HG03520 (cell line): ENCODE data around the gene TADA3.

Experiments
- ATAC-seq: cut with Tn5 transposase; IDR thresholded peaks from one replicate; pipeline ENCODE4 v1.9.1; 2021; ENCODE audit warnings: mild to moderate bottlenecking, moderate library complexity; ENCODE audit not compliant: unreplicated experiment

The TADA3 gene

DNA sequence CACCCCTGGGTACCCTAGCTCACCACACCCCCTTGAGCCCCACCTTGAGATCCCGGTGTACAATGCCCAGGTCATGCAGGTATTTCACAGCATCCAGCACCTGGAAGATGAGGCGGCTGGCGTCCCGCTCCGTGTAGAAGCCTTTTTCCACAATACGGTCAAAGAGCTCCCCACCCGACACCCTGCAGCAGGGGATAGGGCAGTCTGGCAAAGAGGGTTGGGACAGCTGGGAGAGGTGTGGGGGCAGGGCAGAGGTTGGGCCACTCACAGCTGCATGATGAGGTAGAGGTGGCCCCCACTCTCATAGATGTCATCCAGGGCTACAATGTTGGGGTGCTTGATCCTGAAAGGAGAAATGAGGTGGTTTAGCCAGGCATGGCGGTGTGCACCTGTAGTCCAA lies 29.4 kb downstream of the TADA3 start:
- no peak for ATAC-seq

DNA sequence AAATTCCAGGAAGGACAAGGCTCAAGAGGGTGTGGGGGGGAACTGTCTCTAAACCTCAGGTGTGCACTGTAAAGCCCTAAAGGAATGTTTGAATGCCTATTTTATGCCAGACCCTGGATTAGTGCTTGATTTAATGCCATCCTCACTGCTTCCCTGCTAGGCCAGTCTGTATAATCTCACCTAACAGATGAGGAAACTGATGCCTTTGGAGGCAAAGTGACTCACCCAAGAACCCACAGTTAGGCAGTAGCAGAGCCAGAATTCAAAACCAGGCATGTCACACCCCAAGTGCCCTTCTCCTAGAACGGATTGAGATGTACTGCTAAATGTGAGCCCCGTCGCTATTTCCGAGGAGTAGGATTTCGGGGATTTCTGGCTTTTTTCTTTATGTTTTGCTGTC lies 30.4 kb downstream of the TADA3 start:
- no peak for ATAC-seq

DNA sequence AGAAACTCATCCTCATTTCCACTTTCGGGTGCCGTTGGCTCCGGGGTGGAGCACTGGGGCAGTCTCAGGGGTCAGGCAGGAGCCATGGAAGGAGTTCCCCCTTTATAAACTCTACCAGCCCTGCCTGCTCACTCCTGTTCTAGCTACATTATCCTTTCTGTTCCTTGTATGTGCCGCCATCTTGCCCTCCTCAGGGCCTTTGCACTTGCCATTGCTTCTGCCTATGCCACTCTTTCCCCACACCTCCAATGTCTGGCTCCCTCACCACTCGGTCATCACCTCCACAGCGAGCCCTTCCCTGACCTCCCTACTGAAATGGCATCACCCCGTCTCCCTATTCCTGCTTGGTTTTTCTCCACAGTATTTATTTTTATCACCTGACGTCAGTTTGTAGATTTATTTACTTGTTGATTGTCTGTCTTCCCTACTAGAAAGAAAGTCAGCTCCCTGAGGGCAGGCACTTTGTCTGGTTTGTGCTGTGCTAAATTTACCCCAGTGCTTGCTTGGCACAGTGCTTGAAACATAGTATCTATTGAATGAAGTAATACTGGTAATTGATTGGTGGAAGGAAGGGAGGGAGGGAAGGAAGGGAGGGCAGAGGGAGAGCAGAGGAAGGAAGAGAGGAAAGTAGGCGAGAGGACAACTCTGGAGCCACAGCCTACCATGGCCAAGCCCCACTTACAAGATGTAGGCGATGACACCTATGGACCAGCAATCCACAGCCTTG lies 31.3 kb downstream of the TADA3 start:
- no peak for ATAC-seq

DNA sequence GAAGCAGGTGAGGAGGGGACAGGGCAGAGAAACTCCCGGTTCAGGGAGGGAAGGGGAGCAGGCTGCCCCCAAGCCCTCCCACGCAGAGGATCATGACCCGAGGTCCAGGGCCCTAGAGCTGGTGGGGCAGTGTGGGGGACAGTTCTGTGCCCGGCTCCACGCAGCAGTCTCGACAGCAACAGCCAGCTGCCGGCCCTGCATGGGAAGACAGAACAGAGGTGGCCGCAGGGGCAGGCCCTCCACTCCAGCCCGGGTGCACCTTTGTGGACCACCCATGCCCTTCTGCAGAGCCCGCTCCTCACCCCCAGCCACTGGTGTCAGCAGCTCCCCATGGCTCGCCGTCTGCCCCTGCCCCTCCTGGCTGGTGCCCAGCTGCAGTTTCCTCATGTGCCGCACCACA lies 34.8 kb downstream of the TADA3 start:
- ATAC-seq = no peak

- no peak for ATAC-seq
Observed at GRCh38 chr3:9754678-9755077, 37.6 kb downstream of the TADA3 start.

DNA sequence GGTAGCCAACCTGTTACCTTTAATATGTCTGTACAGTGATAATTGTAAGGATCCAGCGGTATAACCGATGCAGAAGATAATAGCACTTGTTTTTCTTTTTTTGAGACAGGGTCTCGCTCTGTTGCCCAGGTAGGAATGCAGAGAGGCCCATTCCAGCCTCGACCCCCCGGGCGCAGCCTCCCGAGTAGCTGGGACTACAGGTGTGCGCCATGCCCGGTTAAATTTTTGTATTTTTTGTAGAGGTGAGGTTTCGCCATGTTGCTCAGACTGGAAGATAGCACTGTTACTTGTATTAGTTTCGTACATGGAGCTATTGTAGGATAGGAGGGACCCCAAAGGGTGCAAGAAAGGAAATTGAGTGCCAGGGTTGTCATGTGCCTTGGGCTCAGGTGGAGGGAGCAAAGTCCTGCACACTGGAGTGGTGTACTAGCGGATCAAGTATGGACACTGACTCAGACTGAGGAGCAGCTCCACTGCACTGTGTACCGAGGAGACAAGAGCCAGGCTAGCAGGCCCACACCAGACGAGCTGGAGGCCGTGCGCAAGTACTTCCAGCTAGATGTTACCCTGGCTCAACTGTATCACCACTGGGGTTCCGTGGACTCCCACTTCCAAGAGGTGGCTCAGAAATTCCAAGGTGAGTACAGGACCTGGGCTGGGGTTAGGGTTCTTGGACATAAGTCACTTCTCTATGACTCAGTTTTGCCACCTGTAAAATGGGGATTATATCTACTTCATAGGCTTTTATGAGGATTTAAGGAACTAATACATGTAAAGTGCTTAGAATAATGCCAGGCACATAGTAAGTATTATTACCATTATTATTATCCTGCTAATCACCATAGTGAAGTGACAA lies 41.5 kb downstream of the TADA3 start:
- no peak for ATAC-seq

DNA sequence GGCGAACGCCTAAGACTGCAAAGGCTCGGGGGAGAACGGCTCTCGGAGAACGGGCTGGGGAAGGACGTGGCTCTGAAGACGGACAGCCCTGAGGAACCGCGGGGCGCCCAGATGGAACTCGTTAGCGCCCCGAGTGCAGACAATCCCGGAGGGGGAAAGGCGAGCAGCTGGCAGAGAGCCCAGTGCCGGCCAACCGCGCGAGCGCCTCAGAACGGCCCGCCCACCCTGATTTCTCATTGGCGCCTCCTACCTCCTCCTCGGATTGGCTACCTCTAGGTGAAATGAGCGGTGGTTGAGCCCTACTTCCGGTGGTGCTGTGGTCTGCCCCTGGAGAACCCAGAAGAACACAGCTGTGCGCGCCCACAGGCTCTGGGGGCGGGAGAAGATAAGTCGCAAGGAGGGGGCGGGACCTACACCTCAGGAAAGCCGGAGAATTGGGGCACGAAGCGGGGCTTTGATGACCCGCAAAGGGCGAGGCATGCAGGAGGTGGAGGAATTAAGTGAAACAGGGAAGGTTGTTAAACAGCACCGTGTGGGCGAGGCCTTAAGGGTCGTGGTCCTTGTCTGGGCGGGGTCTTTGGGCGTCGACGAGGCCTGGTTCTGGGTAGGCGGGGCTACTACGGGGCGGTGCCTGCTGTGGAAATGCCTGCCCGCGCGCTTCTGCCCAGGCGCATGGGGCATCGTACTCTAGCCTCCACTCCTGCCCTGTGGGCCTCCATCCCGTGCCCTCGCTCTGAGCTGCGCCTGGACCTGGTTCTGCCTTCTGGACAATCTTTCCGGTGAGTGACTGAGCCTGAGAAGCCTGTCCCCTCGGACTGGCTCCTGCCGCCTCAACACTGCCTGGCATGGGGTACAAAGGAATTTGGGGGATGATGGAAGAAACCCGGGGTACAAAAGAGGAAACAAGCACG lies 42.4 kb downstream of the TADA3 start, which contains the start of gene OGG1:
OGG1 (plus strand) TSS at position 308 of the 911 bp plus-strand sequence; CDS start at position 643, 335 bp downstream.
- peak; percentile 86 for ATAC-seq

DNA sequence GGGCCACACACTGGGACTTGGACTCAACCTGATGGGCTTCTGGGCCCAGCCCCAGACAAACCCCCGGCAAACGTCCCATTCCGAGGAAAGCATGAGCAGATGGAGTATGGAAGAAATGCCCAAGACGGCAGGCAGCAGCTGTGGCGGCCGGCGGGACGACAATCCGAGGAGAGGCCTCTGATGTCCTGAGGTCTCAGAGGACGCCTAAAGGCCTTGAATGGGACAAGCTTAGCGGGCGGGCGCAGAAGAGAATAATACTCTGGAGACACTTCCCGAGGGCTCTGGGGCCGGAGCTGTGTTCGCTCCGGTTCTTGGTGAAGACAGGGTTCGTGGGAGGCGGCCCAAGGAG lies 43.0 kb downstream of the TADA3 start:
- ATAC-seq = no peak

DNA sequence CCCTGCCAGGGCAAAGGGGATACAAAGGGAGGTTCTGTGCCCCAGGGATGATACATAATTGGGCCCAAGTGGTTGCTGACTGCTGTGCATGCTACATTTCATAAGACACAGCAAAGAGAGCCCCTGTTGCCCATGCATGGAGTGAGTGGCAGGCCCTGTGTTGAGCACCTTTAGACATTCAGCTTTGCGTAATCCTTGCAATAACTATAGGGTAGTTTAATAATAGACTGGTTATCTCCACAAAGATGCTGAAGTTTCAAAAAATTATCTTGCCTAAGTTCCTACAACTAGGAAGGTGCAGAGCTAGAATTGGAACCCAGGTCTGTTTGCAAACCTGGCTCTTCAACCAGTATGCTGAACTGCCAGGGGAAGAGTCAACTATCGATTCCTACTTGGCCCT lies 44.2 kb downstream of the TADA3 start:
- no peak for ATAC-seq

DNA sequence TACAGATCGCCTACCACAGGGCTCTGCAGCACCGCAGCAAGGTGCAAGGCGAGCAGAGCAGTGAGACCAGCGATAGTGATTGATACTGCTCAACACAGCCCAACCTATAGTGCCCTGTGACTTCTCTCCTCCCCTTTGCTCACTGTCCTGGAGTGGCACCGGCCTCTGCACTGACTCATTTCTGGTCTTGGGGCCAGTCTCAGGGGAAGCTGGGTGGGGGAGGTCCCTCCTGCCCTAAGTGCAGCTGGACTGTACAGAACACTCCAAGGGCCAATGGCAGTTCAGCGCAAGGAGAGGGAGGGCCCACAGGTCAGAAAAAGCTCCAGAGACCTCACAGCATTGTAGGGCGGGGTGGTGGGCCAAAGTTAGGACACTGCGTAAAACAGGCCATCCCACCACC lies 45.0 kb downstream of the TADA3 start:
- no peak for ATAC-seq

DNA sequence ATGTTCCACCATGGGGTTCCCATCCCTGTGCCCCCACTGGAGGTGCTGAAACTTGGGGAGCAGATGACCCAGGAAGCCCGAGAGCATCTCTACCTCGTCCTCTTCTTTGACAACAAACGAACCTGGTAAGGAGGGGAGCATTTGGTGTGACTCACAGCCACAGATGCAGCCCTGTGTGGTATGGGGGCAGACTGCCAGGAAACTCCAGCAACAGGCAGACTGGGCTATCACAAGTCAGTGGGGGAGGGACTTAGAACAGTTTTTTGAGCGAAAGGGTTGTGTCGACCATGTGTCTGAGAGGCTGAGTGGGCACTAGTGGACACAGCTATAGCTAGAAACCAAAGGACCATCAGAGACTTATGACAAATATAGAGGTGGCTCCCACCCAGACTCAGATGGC lies 45.9 kb downstream of the TADA3 start:
- no peak for ATAC-seq

DNA sequence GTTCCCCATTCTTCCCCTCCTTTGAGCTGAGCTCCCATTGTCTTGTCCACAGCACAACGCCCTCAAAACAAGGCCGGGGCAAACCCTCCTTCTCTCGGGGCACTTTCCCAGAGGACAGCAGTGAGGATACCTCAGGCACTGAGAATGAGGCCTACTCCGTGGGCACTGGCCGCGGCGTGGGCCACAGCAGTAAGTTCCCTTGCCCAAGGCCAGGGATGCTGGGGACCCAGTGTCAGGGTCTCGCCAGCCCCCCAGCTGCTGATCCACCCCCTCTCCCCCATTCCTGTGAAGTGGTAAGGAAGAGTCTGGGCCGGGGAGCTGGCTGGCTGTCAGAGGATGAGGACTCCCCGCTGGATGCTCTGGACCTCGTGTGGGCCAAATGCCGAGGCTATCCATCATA lies 46.8 kb downstream of the TADA3 start:
- no peak for ATAC-seq

- no peak for ATAC-seq
Observed at GRCh38 chr3:9744162-9744561, 48.1 kb downstream of the TADA3 start.

- no peak for ATAC-seq
Observed at GRCh38 chr3:9743548-9743947, 48.7 kb downstream of the TADA3 start.

- ATAC-seq = no peak
Observed at GRCh38 chr3:9742560-9742959, 49.7 kb downstream of the TADA3 start.

- no peak for ATAC-seq
Observed at GRCh38 chr3:9739181-9739580, 53.1 kb downstream of the TADA3 start.

- no peak for ATAC-seq
Observed at GRCh38 chr3:9736831-9737230, 55.4 kb downstream of the TADA3 start.

DNA sequence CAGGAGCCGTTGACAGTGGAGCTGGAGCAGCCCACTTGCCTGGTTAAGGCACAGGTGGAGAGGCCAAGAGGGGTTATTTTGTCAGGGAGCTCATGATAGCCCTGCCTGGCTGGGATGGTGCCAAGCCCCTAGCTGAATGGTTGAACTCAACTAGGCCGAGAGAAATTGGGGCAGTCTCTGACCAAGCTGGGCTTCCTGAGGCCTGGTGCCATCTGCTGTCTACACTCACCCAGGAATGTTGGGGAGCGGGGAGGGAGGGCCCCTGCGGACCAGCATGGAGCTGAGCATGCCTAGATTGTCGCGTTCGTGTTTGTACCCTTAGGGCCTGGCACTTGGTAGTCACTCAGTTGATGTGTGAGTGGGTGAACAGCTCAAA lies 59.5 kb downstream of the TADA3 start:
- ATAC-seq = no peak

DNA sequence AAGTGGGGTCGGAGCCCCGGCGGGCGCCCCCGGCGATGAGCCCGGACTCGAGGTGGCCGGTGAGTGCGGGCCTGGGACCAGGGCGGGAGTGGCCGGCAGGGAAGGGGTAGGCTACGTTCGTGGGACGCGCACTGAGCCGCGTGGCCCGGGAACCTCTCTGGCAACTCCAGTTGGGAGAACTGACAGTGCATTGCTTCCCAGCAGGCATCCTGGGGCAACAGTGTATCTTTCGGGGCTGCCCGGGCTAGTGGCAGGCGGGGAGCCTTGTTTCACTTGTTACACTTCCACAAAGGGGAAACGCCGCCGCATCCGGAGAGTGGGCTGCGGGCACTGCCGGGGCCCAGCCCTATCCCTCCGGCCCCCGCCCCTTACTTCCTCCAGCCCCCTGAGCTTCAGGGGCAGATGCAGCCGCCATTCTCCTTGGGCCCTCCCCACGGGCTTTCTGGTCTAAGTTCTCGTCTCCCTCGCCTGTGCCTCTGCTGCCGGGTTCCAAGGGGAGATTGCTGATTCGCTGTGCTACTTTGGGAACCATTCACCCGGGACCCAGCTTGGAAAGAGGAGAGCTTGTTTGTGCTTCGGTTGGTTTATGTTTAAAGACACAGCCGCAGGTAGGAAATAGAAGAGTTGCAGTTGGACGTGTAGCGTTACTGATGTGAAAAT lies 60.1 kb downstream of the TADA3 start:
- no peak for ATAC-seq

DNA sequence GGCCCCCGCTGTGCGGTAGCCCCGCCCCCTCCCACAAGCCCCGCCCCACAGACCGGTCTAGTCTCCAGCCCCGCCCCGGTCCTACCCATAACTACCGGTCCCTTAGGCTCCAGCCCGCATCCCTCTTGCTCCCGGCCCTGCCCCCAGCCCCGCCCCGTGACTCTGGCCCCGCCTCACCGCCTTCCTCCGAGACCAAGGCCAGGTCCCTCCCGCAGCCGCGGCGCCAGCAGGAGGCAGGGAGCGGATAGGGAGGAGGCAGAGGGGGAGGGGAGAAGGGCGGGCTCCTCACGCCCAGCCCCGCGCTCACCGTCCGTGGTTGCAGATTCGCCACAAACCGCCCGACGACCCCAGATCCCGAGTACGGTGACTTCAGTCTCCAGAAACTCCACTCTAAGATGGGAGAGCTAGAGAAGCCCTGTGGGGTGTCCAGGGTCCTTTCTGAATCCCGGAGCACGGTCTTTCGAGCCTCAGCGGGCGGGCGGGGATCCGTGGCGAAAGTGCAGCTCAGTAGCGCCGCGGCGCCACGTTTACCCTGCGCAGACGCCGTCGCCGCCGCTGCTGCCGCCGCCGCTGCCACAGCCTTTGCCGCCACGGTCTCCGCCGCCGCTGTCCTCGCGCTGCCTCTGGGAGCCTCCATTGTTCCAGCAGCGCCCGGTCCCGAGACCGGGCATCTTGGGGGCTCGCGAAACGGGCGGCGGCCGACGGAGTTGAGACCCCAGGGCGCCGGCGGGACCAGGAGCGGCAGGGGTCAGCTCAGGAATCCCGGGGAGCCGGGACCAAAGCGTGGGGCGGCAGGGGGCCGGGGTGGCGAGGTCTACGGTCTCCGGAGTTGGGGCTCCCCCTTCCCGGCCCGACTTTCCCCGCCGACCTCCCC lies 60.8 kb downstream of the TADA3 start, which contains the start of gene BRPF1:
BRPF1 (plus strand) TSS at position 530 of the 874 bp plus-strand sequence. CDS start 2,406 bp downstream, outside the sequence.
- ATAC-seq = peak; percentile 90
